Activated effector memory CD4-positive, alpha-beta T cell treated with Interleukin-2 at 50 U/mL for 16 hours (primary cell): ENCODE measurements around the gene INTS14.
"Not testable (repeated sequence)": the region's sequence is repeated elsewhere in the genome, so short reads cannot be mapped to it uniquely, and the experiment has no call there.

Experiments used
- DNase-seq: peaks from one replicate; pipeline ENCODE4 v3.0.0-alpha.2; 2020

The INTS14 gene

DNA sequence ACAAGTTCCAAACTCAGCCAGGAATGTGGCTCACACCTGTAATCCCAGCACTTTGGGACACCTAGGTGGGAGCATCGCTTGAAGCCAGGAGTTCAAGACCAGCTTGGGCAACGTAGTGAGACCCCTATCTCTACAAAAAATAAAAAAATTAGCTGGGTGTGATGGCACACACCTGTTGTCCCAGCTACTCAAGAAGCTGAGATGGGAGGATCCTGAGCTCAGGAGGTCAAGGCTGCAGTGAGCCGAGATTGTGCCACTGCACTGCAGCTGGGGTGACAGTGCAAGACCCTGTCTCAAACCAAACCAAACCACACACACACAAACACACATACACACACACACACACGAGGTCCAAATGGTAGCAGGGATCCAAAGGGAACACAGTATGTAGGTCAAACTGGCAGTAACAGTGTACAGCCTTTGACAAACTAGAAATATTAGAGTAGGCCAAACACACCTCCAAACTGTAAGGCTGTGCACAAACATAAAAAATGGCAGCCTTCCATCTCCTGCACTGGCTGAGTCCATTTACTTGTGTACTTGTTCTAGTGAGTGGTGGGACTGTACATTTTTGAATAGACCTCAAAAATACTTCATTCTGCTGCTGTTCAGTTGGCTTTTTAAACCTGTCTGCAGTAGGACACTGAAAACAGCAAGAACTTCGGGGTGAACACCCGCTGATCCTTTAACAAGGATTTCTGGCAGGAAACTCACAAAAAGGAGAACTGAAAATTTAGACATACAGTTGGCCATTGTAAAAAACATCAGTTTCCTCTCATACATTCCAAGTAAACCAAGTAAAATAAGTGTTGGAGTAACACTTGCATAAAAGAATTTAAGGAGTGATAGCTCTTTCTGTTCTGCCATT is 33.6 kb downstream of the INTS14 start:
- DNase-seq: no peak

DNA sequence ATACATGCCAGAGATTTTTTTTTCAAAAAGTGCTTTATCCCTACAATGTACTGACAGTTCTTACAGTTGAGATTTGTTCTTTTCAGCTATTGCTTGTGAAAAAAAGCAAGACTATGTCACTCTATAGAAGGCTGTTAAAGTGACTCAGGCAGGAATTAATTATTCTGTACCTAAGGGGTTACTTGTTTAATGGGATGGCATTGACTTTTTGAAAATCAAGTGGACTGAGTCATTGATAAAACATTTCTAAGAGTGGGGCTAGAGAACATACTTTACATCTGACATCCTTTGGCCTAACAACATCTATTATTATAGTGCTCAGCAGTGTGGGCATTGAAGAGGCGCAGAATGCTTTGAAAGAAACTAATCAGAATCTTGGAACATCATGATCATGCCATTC is 34.3 kb downstream of the INTS14 start:
- no peak for DNase-seq

GRCh38 chr15:65571971-65572370 is 39.0 kb downstream of the INTS14 start:
- DNase-seq: no peak

DNA sequence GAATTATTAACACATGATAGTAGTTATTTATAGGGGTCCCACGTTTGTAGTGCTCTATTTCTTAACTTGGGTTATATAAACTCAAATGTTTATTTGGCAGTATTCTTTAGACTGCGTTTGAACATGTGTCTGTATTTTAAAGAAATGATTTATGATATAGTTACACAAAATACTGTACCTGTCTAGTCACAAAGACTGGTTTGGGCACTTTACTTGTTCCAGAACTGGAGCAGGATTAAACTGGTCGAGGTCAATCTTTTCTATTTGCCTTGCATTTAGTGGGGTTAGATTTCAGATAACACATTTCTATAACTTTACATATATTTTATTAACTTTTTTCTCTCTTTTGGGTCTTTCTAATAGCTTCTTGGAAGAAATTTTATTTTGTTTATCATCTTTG is 41.2 kb downstream of the INTS14 start:
- DNase-seq: no peak

DNA sequence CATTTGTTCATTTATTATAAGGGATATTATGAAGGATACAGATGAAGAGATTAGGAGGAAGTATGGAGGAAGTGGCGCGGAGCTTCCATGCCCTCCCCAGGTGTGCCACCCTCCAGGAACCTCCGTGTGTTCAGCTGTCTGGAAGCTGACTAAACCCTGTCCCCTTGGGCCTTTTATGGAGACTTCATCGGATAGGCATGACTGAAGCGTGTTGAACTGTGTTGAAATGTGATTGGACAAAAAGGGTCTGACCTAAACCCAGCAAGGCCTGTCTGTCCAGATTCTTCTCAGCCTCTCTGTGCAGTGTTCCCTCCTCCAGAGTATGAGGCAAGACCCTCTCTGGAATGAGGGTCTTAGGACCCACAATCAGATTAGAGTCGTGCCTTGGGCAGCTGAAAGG is 49.0 kb downstream of the INTS14 start:
- DNase-seq: no peak

DNA sequence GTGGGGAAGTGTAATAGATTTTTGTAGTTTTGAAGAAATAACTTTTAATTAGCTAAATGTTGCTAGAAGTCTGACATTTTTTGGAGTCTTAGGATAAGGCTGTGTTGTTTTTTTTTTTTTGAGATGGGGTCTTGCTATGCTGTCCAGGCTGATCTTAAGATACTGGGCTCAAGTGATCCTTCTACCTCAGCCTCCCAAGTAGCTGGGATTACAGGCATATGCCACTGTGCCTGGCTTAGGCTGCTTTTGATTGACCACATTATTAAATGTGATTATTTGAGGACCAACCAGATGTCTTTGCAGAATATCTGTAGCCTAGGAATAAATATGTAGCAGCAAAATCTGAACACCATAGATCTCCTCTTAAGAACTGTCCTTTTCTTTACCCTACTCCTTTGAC is 51.0 kb downstream of the INTS14 start:
- no peak for DNase-seq

GRCh38 chr15:65558997-65559760 is 51.8 kb downstream of the INTS14 start:
- no peak for DNase-seq

GRCh38 chr15:65558336-65558735 is 52.6 kb downstream of the INTS14 start:
- no peak for DNase-seq

- DNase-seq: no peak
These were observed 54.3 kb downstream of the INTS14 start for GRCh38 chr15:65556622-65557021.

DNA sequence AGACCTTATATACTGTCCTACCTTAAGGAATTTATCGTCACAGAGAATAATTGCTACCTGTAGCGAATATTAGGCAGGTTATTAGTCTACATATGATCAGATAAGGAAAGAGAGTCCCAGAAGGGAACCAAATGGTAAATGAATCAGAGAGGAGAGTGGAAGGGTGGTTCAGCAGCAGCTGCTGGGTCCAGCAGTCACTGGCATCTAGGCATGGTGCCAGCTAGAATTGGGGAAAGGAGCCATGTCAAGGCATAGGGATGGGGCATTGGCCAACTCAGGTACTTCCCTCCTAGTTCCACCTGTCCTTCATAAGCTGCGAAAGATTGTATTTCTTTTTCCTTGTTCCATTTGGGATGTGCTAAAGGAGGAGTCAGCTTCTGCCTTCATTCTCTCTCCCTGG is 57.2 kb downstream of the INTS14 start:
- no peak for DNase-seq

DNA sequence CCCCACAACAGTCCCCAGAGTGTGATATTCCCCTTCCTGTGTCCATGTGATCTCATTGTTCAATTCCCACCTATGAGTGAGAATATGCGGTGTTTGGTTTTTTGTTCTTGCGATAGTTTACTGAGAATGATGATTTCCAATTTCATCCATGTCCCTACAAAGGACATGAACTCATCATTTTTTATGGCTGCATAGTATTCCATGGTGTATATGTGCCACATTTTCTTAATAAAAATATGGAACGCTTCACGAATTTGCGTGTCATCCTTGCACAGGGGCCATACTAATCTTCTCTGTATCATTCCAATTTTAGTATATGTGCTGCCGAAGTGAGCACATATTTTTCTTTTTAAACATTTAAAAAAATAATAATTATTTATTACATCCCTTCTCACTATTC is 58.1 kb downstream of the INTS14 start:
- DNase-seq: not testable (repeated sequence)

DNA sequence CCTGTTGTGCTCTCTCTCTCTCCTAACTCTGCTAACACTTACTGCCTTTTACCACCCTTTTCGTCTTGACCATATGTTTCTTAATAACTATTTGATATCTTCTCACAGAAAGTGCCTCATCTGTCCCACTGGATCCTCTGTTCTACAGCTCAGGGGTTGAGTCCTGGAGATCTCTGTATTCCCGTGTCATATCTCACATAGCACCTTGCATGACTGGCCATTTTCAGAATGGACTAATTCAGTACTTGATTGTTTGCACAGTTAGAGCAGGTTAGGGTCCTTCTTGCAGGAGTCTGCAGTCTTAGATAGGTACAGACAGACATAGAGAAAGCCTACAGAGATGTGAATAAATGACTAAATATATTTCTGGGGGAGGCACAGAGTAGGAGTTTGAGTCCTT is 59.7 kb downstream of the INTS14 start:
- DNase-seq: no peak

GRCh38 chr15:65550681-65551098 is 60.2 kb downstream of the INTS14 start:
- no peak for DNase-seq

DNA sequence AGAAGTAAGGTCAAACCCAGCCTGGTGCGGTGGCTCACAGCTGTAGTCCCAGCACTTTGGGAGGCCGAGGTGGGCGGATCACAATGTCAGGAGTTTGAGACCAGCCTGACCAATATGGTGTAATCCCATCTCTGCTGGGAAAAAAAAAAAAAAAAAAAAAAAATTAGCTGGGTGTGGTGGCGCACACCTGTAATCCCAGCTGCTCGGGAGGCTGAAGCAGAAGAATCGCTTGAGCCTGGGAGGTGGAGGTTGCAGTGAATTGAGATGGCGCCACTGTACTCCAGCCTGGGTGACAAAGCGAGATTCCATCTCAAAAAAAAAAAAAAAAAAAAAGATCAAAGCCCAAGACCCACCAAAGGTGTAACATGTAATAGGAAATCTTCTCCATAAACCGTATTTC is 61.6 kb downstream of the INTS14 start:
- DNase-seq: not testable (repeated sequence)

- no peak for DNase-seq
These were observed 63.1 kb downstream of the INTS14 start for GRCh38 chr15:65547841-65548240.

DNA sequence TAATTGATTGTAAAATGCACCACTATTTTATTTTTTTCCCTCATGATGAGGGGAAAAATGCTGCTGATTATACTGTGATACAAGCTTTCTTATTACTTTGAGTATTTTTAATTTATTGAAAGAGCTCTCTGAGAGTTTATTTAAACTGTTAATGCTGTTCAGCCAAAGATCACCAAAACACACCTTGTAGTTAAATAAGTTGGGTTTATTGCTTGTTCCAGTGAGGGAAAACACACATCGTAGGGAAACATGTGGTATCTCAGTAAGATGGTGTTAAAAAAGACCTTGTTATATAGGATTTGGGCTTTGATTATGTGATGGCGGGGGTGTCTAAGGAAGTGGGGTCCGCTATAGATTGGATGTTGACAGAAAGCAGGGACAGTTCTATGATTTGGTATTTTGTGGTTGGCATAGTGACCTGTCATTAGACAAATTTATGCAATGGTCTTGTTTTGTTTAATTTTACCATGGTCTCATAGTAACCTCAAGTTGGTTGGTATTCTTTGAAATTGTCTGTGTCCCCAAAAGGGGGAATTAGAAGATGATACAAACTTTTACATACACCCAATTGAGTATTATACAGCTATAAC is 69.6 kb downstream of the INTS14 start:
- no peak for DNase-seq

DNA sequence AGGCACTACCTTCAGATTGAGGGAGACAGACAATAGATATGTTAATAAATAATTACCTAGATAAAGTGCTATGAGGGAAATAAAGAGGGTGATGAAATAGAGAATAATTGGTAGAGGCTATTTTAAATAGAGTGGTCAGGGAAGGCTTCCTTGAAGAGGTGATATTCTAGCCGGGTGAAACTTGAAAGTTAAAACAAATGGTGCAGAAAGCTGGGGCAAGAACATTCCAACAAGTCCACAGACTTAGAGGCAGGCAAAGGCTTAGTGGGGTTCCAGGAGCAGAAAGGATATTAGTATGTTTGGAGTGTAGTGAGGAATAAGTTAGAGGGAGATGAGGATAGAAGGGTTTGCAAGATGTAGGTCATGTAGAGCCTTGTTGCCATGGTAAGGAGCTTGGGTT is 70.6 kb downstream of the INTS14 start:
- no peak for DNase-seq

DNA sequence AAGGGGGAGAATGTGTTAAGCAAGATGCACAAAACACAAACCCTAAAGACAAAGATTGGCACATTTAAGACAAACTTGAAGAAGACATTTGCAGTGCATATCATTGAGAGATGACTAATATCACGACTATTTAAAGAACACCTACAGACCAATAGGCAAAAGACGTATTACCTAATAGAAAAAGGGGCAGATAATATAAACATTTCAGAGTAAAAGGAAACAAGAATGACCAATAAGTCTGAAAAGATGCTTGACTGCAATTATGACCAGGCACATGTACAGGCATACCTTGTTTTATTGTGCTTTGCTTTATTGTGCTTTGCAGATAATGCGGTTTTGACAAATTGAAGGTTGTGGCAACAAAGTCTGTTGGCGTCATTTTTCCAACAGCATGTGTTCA is 75.7 kb downstream of the INTS14 start:
- DNase-seq: no peak

GRCh38 chr15:65533057-65533756 is 77.7 kb downstream of the INTS14 start:
- DNase-seq: no peak

- no peak for DNase-seq
These were observed 78.2 kb downstream of the INTS14 start for GRCh38 chr15:65532738-65533051.

GRCh38 chr15:65530318-65531111 is 80.4 kb downstream of the INTS14 start, which contains the start of gene HACD3:
Gene HACD3, plus strand, starts transcription at chr15:65530463. Its CDS starts 169 bp downstream, at chr15:65530632.
- peak; percentile 80 for DNase-seq

GRCh38 chr15:65529762-65530317 is 81.1 kb downstream of the INTS14 start:
- no peak for DNase-seq
